ENCODE data around the gene SCAMP2. TPM values are rescaled to one million over a fixed set of nuclear protein-coding genes. Genes with fewer than 3 reads are reported as not detected.

Gene SCAMP2
- total RNA-seq, 4 donors from 2014 or later, result 51.1 to 82.7 (median 64.4) TPM

GRCh38 chr15:74906450-74907162 lies 33.4 kb upstream of the SCAMP2 start, which contains the start of gene FAM219B:
Gene FAM219B (minus strand): TSS chr15:74906851. CDS start chr15:74906800, 51 bp downstream.
- TF ChIP-seq, protein P1, sequence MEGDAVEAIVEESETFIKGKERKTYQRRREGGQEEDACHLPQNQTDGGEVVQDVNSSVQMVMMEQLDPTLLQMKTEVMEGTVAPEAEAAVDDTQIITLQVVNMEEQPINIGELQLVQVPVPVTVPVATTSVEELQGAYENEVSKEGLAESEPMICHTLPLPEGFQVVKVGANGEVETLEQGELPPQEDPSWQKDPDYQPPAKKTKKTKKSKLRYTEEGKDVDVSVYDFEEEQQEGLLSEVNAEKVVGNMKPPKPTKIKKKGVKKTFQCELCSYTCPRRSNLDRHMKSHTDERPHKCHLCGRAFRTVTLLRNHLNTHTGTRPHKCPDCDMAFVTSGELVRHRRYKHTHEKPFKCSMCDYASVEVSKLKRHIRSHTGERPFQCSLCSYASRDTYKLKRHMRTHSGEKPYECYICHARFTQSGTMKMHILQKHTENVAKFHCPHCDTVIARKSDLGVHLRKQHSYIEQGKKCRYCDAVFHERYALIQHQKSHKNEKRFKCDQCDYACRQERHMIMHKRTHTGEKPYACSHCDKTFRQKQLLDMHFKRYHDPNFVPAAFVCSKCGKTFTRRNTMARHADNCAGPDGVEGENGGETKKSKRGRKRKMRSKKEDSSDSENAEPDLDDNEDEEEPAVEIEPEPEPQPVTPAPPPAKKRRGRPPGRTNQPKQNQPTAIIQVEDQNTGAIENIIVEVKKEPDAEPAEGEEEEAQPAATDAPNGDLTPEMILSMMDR (IDR thresholded peaks at IDR 0.05; ENCODE audit: low read depth), result no peak

- TF ChIP-seq, protein P1 (IDR thresholded peaks at IDR 0.05; ENCODE audit: low read depth), result no peak
These were observed 32.9 kb upstream of the SCAMP2 start for GRCh38 chr15:74906067-74906449.

DNA sequence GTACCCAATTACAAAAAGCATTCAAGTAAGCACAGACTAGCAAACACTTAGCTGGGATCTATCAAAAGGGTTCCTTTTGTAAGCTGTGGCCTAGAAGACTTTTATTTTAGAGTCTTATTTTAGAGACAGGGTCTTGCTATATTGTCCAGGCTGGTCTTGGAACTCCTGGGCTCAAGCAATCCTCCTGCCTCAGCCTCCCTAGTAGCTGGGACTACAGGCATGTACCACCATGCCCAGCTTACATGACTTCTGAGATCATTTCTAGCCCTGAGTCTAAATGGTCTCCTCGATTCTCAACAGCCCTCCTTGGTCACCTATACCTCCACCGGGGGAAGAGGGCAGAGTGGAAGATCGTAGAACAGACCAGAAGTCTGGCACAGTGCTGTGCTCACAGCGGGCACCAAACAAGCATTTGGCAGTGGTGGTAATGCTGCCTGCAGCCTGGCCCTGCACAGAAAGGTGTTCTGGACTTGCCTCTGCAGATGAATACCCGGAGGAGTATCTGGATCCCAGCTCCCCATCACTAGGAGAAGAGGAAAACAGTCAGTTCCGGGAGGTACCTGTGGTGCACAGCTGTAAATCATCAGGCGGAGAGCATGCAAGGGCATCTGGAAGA lies 31.1 kb upstream of the SCAMP2 start:
- TF ChIP-seq, protein P1 (IDR thresholded peaks at IDR 0.05; ENCODE audit: low read depth), result no peak

DNA sequence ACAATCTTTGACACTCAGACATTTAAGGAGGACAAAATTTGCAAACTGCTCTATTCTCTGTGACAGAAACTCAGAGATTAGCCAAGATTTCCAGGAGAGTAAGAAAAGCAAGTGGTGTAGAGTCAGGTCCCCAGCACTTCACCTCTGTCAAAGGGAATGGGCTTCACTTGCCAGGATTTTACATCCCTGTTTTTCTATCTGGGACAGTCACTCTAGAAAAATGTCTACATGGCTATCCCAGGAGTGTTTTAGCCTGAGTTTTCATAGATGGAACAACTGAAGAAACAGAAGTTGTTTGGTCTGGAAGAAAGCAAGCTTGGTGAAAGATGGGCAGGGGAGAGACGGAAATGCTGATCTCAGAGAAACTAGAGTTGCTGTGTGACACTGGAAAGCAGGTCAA lies 30.5 kb upstream of the SCAMP2 start:
- TF ChIP-seq, protein P1 (IDR thresholded peaks at IDR 0.05; ENCODE audit: low read depth), result no peak

GRCh38 chr15:74902295-74903075 lies 29.3 kb upstream of the SCAMP2 start:
- TF ChIP-seq, protein P1 (IDR thresholded peaks at IDR 0.05; ENCODE audit: low read depth), result no peak

DNA sequence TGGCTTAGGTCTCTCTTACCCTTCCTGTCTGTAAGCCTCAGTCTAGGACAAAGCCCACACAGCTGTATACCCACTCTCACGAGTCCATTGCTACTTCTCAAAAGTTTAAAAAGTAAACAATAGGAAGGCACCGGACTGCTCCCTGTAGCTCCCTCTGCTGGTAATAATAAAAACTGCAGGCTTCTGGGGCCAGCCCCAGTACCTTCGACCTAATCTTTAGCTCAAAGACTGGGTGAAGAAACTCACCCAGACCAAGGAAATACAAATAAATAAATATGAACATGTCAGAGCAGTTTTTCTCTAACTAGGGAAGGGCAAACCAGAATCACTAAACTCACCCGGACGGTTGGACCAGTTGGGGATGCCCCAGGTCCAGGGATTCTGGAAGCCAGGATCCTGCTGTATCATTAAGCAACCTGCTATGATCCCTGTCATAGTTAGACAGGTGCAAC lies 28.5 kb upstream of the SCAMP2 start:
- TF ChIP-seq, protein P1 (IDR thresholded peaks at IDR 0.05; ENCODE audit: low read depth), result no peak

- TF ChIP-seq, protein P1 (IDR thresholded peaks at IDR 0.05; ENCODE audit: low read depth), result no peak
These were observed 24.1 kb upstream of the SCAMP2 start for GRCh38 chr15:74897300-74897701.

All from subcutaneous adipose tissue (tissue), 4 donors.